Cardiac fibroblast (primary cell): Measurements from ENCODE around the gene USP36.
"Not testable (repeated sequence)": the region's sequence is repeated elsewhere in the genome, so short reads cannot be mapped to it uniquely, and the experiment has no call there.

Source experiments
- DNase-seq, 2 donors: peaks; one replicate each; pipeline versions ENCODE4 v3.0.0 to v3.0.0-alpha.2; 2010; ENCODE audit warnings: low read depth in 2 of 2
- H3K4me3 ChIP-seq, 2 donors: replicated peaks in 1 of 2; 1 replicate in 1 of 2; 2 replicates in 1 of 2; pipeline ENCODE4 v1.5.1; 2011; ENCODE audit warnings: low read depth in 2 of 2, low read length in 2 of 2, mild to moderate bottlenecking in 2 of 2, moderate library complexity in 1 of 2
- CTCF ChIP-seq: IDR thresholded peaks from one replicate; pipeline ENCODE4 v1.5.1; 2011; ENCODE audit warnings: low read depth, mild to moderate bottlenecking, low read length, inconsistent platforms

The USP36 gene

DNA sequence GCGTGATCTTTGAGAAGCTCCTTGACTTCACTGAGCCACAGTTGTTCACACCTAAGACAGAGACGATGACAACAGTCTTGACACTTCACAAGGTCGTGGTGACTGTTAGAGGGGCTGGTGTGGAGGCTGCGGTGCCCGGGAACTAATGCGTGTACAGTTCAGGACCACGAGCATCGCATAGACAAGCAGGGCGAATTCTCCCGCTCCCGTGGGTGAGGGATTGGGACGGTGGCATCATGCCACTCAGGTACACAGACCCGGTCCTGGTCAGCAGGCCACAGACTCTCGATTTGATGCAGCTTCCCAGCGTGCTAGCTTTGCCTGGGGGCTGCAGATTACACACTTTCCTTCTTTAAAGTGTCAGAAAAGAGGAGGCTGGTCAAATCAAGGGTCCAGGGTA lies 37.6 kb upstream of the USP36 start:
- TF ChIP-seq CTCF, result no peak
- H3K4me3 ChIP-seq, result no peak overlapping the region
- DNase-seq, result no peak

GRCh38 chr17:78876954-78877517 lies 36.4 kb upstream of the USP36 start:
- not testable (repeated sequence) for DNase-seq

GRCh38 chr17:78876094-78876597 lies 35.5 kb upstream of the USP36 start:
- no peak for TF ChIP-seq CTCF
- DNase-seq, result no peak
- H3K4me3 ChIP-seq, result no peak overlapping the region

More at GRCh38 chr17:78876954-78877517, 36.4 kb upstream of the USP36 start:
- H3K4me3 ChIP-seq, result not testable (repeated sequence)

GRCh38 chr17:78875363-78876093 lies 34.9 kb upstream of the USP36 start:
- TF ChIP-seq CTCF, result no peak
- no peak overlapping the region for H3K4me3 ChIP-seq
- peak; percentile 22 to 46 for DNase-seq

DNA sequence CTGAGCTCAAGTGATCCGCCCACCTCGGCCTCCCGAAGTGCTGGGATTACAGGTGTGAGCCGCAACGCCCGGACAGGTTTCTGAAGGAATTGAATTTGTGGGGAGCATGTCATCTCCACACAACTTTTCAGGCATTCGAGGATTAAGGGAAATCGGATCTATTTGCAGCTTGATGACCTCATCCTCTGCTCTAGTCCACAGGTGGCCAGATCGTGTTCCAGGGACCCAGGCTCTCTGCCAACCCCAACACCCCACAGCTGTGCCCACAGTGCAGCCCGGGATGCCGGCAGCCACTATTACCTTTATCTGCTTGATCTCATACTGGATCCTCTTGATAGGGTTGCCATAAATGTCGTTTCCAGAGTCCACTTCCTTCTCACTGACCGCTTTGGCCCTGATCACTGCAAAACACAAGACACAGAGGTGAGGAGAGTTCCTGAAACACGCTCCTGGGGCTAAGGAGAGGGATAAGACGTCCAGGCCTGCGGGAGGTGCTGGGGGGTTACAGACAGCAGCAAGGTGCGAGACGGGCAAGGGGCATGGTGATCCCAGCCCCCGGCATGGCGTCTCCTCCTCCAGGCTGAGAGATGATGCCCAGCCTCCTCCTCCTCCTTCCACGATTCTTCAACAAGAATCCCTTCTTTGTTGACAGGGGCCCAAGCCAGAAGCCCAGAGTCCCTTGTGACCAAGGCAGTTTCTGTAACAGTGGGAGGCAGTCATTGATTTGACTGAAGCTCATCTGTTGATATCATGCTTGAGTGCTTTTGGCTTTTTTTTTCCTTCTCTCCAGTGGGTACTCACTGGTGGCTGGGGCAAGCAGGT lies 33.1 kb upstream of the USP36 start:
- TF ChIP-seq CTCF, result no peak
- peak in 1 of 2 donors; percentile 42 for DNase-seq
- H3K4me3 ChIP-seq, result no peak overlapping the region

DNA sequence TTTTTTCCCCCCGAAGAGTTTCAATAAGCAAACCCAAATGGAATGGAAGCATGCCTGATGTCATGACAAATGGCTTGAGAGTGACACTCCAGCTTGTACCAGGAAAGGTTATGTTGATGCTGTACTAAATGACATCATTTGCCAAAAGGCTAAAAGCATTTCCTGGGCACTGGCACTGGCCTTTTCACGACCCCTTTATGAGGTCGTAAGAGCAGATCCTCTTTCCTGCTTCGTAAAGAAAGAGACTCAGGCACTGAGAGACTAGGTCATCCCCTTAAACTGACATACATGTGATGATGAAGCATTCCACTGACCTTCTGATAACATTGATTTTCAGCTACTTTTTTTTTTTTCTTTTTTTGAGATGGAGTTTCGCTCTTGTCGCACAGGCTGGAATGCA lies 31.9 kb upstream of the USP36 start:
- no peak overlapping the region for H3K4me3 ChIP-seq
- no peak for TF ChIP-seq CTCF
- DNase-seq, result no peak

DNA sequence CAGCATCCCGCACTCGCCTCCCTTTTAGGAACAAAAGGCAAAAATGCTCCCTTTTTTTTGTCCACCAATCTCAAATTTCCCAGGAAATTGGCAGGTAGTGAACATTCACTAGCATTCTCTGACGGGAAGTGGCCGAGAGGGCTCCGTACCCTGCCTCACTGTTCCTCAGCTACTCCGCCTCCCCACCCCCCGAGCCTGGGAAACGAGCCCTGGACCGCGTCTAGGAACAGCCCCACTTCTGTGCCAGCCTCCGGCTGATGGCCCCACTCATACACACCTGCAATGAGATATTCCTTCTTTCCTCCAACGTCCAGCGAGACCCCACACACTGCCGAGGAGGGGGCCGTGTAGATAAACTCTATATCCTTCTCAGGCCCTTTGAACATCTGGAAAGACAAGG lies 30.0 kb upstream of the USP36 start:
- no peak for DNase-seq
- H3K4me3 ChIP-seq, result no peak overlapping the region
- no peak for TF ChIP-seq CTCF
